GM12878 (cell line): ENCODE results near the gene RNMT. TPM values are rescaled to one million over a fixed set of nuclear protein-coding genes. Genes with fewer than 3 reads are reported as not detected.

Source experiments
- ATAC-seq: fragments of 200-7000 bp; cut with Tn5 transposase; 3 replicates; pipeline ENCODE4 v1.9.1; 2020; ENCODE audit warnings: mild to moderate bottlenecking, moderate library complexity
- BruUV-seq: library from RNA; stranded (reverse); fragments of 400-500 nt; replicated peaks from 2 replicates; lab custom pipeline; 2021; lab: Mats Ljungman, UMichigan
- CTCF ChIA-PET: fragments of 300-600 bp; sonication (Branson Sonifier 250); formaldehyde crosslinking; extraction: SDS; loops from one replicate; lab custom pipeline; 2021; ENCODE audit warnings: inconsistent platforms; lab: Yijun Ruan, JAX
- POLR2A ChIA-PET: fragments of 350-600 bp; formaldehyde crosslinking; extraction: SDS; loops from one replicate; lab custom pipeline; 2021; ENCODE audit warnings: inconsistent platforms; lab: Charles Lee
- RAD21 ChIA-PET: fragments of 300-600 bp; sonication (Branson Sonifier 250); formaldehyde crosslinking; loops from one replicate; lab custom pipeline; 2023; ENCODE audit warnings: antibody characterized with exemption; ENCODE audit not compliant: unreplicated experiment; lab: Charles Lee
- SMC1A ChIA-PET: fragments of 300-600 bp; sonication (Branson Sonifier 250); formaldehyde crosslinking; loops from one replicate; lab custom pipeline; 2023; ENCODE audit not compliant: unreplicated experiment, uncharacterized antibody; lab: Charles Lee
- DNase-seq: peaks from one replicate; pipeline ENCODE4 v3.0.0-alpha.2; 2011; ENCODE audit warnings: low read depth, low spot score
- FAIRE-seq: peaks from 3 replicates; lab custom pipeline; 2011; peaks lifted over from hg19 to GRCh38; lab: Jason Lieb, UNC
- H2AFZ ChIP-seq: 2 replicates; pipeline ENCODE4 v1.6.0; 2011; ENCODE audit warnings: low read depth, low read length, control low read depth; ENCODE audit not compliant: control insufficient read depth
- H3K27ac ChIP-seq: 2 replicates; pipeline ENCODE4 v1.5.1; 2011; ENCODE audit warnings: control low read depth; ENCODE audit not compliant: control insufficient read depth, insufficient read depth
- H3K27me3 ChIP-seq, 2 experiments: replicated peaks in 1 of 2; 2 replicates each; pipeline versions ENCODE4 v1.6.0 to v1.6.1; 2011; ENCODE audit warnings: low read length in 1 of 2; ENCODE audit not compliant: control insufficient read depth in 2 of 2, insufficient read depth in 2 of 2
- H3K36me3 ChIP-seq, 2 experiments: 2 replicates each; pipeline ENCODE4 v1.5.1; 2011; ENCODE audit warnings: low read length in 1 of 2; ENCODE audit not compliant: control insufficient read depth in 2 of 2, insufficient read depth in 2 of 2
- H3K4me1 ChIP-seq: 2 replicates; pipeline ENCODE4 v1.6.1; 2011; ENCODE audit warnings: mild to moderate bottlenecking, low read length, moderate library complexity, mixed read lengths; ENCODE audit not compliant: control insufficient read depth, insufficient read depth
- H3K4me2 ChIP-seq: 2 replicates; pipeline ENCODE4 v1.6.0; 2011; ENCODE audit warnings: control low read depth; ENCODE audit not compliant: control insufficient read depth, insufficient read depth
- H3K4me3 ChIP-seq: fragments of 200-600 bp; sonication (generic); 2 replicates; pipeline ENCODE4 v1.5.1; 2016
- H3K79me2 ChIP-seq: 2 replicates; pipeline ENCODE4 v1.6.0; 2011; ENCODE audit warnings: low read length; ENCODE audit not compliant: control insufficient read depth, insufficient read depth
- H3K9ac ChIP-seq: 2 replicates; pipeline ENCODE4 v1.8.0; 2011; ENCODE audit warnings: low read length, control low read depth, mixed read lengths; ENCODE audit not compliant: control insufficient read depth, insufficient read depth
- H3K9me3 ChIP-seq: replicated peaks from 3 replicates; pipeline ENCODE4 v1.5.1; 2011; ENCODE audit warnings: mild to moderate bottlenecking, low read length; ENCODE audit not compliant: control insufficient read depth, insufficient read depth
- H4K20me1 ChIP-seq: 2 replicates; pipeline ENCODE4 v1.6.0; 2011; ENCODE audit not compliant: control insufficient read depth, insufficient read depth
- ESRRA ChIP-seq: IDR thresholded peaks from 2 replicates; pipeline ENCODE4 v1.6.1; 2012; ENCODE audit warnings: mild to moderate bottlenecking, low read length, improper control_type of control experiment
- LARP7 ChIP-seq: fragments of 450-650 bp; IDR thresholded peaks from 2 replicates; pipeline ENCODE4 v1.6.1; 2017; ENCODE audit warnings: mild to moderate bottlenecking
- MXI1 ChIP-seq: fragments of 150-350 bp; IDR thresholded peaks from 2 replicates; pipeline ENCODE4 v1.6.1; 2011; ENCODE audit warnings: low read depth, mild to moderate bottlenecking, inconsistent platforms, low read length, improper control_type of control experiment
- NFIC ChIP-seq: IDR thresholded peaks from 2 replicates; pipeline ENCODE4 v1.6.1; 2012; ENCODE audit warnings: low read depth, mild to moderate bottlenecking, inconsistent platforms, low read length, moderate library complexity
- NR2F1 ChIP-seq: fragments of 450-650 bp; conservative IDR thresholded peaks from 2 replicates; pipeline ENCODE4 v1.6.1; 2017; ENCODE audit warnings: mild to moderate bottlenecking
- RBBP5 ChIP-seq: fragments of 200-600 bp; sonication (generic); conservative IDR thresholded peaks from 2 replicates; pipeline ENCODE4 v1.6.1; 2016
- SRF ChIP-seq, 2 experiments: IDR thresholded peaks; 2 replicates each; pipeline ENCODE4 v1.6.1; 2011; ENCODE audit warnings: low read depth in 2 of 2, low read length in 2 of 2, mild to moderate bottlenecking in 1 of 2, moderate library complexity in 1 of 2
- SUZ12 ChIP-seq: fragments of 200-600 bp; sonication (generic); IDR thresholded peaks from one replicate; pipeline ENCODE4 v1.6.1; 2018; ENCODE audit warnings: antibody characterized with exemption, mild to moderate bottlenecking; ENCODE audit not compliant: unreplicated experiment
- WGBS: methylation state at CpG from one replicate; pipeline ENCODE4 v1.1.6; 2016; ENCODE audit warnings: low lambda C conversion rate; ENCODE audit not compliant: insufficient replicate concordance, insufficient coverage; ENCODE audit errors: missing lambda C conversion rate; 5-methylcytosine and 5-hydroxymethylcytosine counted together
- in situ Hi-C: fragments of 300-500 bp; cut with MboI; formaldehyde crosslinking; loops from 9 replicates; pipeline ENCODE4 v1.14.3; 2018; ENCODE audit warnings: mixed read lengths
- intact Hi-C: fragments of 100-400 bp; cut with micrococcal nuclease; formaldehyde crosslinking; loops from one replicate; pipeline ENCODE4 v1.14.2; 2022; ENCODE audit not compliant: unreplicated experiment
- polyA plus RNA-seq, 11 experiments: library from polyadenylated mRNA; depleted of rRNA in 4 of 11; unstranded in 6 of 11; stranded (reverse) in 5 of 11; fragments of >200 nt; fragmentation: Nextera tagmentation in 4 of 11; fragmentation: Illumina TruSeq in 1 of 11; extraction: Ambion mirVana in 4 of 11; extraction: Trizol in 1 of 11; gene quantifications; 1 replicate in 1 of 11; 2 replicates in 10 of 11; pipeline versions ENCODE4 v1.2.1 to v1.2.3, GENCODE V29; 2011 to 2016; ENCODE audit warnings: inconsistent platforms in 2 of 11, missing spikeins in 2 of 11, low read depth in 1 of 11
- total RNA-seq, 4 experiments: library from RNA; depleted of rRNA in 3 of 4; stranded (reverse); fragments of >200 nt in 3 of 4; fragmentation: Illumina TruSeq in 1 of 4; extraction: Trizol in 1 of 4; gene quantifications; 2 replicates each; pipeline versions ENCODE4 v1.2.1 to v1.2.3, GENCODE V29; 2013 to 2021
- TF ChIP-seq, protein P1 (sequence below), 3 experiments: IDR thresholded peaks in 2 of 3; conservative IDR thresholded peaks in 1 of 3; 2 replicates each; pipeline ENCODE4 v1.5.1; 2011; ENCODE audit warnings: low read depth in 3 of 3, low read length in 3 of 3, mild to moderate bottlenecking in 3 of 3, control low read depth in 2 of 3, moderate library complexity in 2 of 3, inconsistent platforms in 1 of 3, mixed read lengths in 1 of 3; ENCODE audit not compliant: control insufficient read depth in 2 of 3, insufficient read depth in 1 of 3; ENCODE audit errors: extremely low read depth in 1 of 3
- TF ChIP-seq, protein P2 (sequence below): IDR thresholded peaks from 2 replicates; pipeline ENCODE4 v1.6.1; 2012; ENCODE audit warnings: low read length, inconsistent platforms
- TF ChIP-seq, protein P3 (sequence below): fragments of 450-650 bp; formaldehyde crosslinking; IDR thresholded peaks from 2 replicates; pipeline ENCODE4 v1.5.0; 2022; ENCODE audit warnings: mild to moderate bottlenecking, missing genetic modification characterization

RNMT gene
- total and polyA plus RNA-seq, 10 of the 15 experiments (the other 5 are each of a cell fraction or from before 2014, with no cell fraction given) = 18.1 to 63.2 (median 38.8) TPM

DNA sequence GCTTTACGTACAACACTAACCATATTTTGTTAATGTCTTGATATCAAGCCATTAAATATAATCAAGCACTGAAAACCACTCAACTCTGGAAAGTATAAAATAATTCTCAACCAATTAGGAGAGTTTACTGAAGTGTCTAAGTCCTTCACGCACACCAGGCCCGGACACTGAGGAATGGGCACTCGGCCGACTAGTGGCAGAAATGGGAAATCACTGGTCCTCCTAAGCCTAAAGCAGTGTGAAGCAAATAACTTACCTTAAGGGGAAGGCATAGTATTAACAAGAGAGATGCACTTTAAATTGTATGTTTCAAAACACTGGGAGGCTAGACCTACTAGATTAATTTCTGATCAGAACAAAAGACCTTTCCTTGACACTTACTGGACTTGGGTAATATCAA lies 45.9 kb upstream of the RNMT start:
- H3K9ac ChIP-seq = no peak overlapping the region
- TF ChIP-seq, protein P1, sequence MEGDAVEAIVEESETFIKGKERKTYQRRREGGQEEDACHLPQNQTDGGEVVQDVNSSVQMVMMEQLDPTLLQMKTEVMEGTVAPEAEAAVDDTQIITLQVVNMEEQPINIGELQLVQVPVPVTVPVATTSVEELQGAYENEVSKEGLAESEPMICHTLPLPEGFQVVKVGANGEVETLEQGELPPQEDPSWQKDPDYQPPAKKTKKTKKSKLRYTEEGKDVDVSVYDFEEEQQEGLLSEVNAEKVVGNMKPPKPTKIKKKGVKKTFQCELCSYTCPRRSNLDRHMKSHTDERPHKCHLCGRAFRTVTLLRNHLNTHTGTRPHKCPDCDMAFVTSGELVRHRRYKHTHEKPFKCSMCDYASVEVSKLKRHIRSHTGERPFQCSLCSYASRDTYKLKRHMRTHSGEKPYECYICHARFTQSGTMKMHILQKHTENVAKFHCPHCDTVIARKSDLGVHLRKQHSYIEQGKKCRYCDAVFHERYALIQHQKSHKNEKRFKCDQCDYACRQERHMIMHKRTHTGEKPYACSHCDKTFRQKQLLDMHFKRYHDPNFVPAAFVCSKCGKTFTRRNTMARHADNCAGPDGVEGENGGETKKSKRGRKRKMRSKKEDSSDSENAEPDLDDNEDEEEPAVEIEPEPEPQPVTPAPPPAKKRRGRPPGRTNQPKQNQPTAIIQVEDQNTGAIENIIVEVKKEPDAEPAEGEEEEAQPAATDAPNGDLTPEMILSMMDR (IDR thresholded peaks at IDR 0.05 in 2 of 3, conservative IDR thresholded peaks at IDR 0.05 in 1 of 3; ENCODE audit: control insufficient read depth in 2 of 3, extremely low read depth in 1 of 3, insufficient read depth in 1 of 3, low read depth in 3 of 3, low read length in 3 of 3) = peak in 2 of 3 experiments; percentile 13 to 21; a peak in 1 of 6 replicates
- no peak for TF ChIP-seq NR2F1
- no peak for TF ChIP-seq SRF (IDR thresholded peaks at IDR 0.05; ENCODE audit: low read depth in 2 of 2, low read length in 2 of 2)
- H3K27me3 ChIP-seq = no peaks in the 10 kb centered on the region
- peaks cover 9% of the 10 kb centered on the region for H3K79me2 ChIP-seq
- peaks cover 13% of the 10 kb centered on the region for H3K4me1 ChIP-seq
- no peaks in the 10 kb centered on the region for H3K9me3 ChIP-seq
- intact Hi-C loops (no loop called here), in situ Hi-C loops (no loop called here)
- SMC1A ChIA-PET = no interaction called here
- DNase-seq (no peak), ATAC-seq (peak; percentile 38; the same call in 1 of the 3 replicates), FAIRE-seq (no peak)
- no peak overlapping the region for H3K4me3 ChIP-seq
- BruUV-seq = no TSS peak
- H2AFZ ChIP-seq = no peak overlapping the region
- CTCF ChIA-PET = no interaction called here
- no peak overlapping the region for H3K4me2 ChIP-seq
- RAD21 ChIA-PET = no interaction called here
- no peaks in the 10 kb centered on the region for H4K20me1 ChIP-seq
- H3K27ac ChIP-seq = no peak overlapping the region
- POLR2A ChIA-PET = interaction anchor here (1.3 kb wide), 1 partner anchor 44 kb away, joined by 3 read pairs; no protein-coding TSS in a partner anchor
- H3K36me3 ChIP-seq = peaks cover 0 to 5% of the 10 kb centered on the region in 2 experiments; a peak in 1 of 4 replicates
- WGBS = 95% methylated on average over 5 of the region's 5 CpGs

DNA sequence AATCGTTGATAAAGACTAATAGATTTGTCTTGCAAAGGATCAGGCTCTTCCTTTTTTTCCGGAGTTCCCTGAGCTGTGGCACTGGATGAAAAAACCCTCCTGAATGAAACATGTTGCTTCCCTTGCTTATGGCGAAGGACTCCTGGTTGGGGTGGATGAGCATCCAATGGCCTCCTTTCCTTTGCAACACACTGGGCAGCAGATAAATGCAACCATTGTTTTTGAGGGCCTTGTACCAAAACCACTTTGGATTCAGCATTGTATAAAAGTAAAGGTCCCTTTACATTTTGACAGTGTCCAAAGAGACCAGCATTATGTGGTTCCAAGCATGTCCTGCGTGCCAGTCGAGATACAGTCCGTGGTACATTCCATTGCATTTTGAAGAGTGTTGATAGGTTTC lies 44.8 kb upstream of the RNMT start:
- intact Hi-C loops = no loop called here
- no peaks in the 10 kb centered on the region for H4K20me1 ChIP-seq
- POLR2A ChIA-PET = no interaction called here
- TF ChIP-seq NFIC (no peak), RBBP5 (no peak), LARP7 (no peak), ESRRA (no peak), MXI1 (no peak), SUZ12 (no peak)
- TF ChIP-seq, protein P2, sequence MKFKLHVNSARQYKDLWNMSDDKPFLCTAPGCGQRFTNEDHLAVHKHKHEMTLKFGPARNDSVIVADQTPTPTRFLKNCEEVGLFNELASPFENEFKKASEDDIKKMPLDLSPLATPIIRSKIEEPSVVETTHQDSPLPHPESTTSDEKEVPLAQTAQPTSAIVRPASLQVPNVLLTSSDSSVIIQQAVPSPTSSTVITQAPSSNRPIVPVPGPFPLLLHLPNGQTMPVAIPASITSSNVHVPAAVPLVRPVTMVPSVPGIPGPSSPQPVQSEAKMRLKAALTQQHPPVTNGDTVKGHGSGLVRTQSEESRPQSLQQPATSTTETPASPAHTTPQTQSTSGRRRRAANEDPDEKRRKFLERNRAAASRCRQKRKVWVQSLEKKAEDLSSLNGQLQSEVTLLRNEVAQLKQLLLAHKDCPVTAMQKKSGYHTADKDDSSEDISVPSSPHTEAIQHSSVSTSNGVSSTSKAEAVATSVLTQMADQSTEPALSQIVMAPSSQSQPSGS = no peak
- TF ChIP-seq, protein P3, sequence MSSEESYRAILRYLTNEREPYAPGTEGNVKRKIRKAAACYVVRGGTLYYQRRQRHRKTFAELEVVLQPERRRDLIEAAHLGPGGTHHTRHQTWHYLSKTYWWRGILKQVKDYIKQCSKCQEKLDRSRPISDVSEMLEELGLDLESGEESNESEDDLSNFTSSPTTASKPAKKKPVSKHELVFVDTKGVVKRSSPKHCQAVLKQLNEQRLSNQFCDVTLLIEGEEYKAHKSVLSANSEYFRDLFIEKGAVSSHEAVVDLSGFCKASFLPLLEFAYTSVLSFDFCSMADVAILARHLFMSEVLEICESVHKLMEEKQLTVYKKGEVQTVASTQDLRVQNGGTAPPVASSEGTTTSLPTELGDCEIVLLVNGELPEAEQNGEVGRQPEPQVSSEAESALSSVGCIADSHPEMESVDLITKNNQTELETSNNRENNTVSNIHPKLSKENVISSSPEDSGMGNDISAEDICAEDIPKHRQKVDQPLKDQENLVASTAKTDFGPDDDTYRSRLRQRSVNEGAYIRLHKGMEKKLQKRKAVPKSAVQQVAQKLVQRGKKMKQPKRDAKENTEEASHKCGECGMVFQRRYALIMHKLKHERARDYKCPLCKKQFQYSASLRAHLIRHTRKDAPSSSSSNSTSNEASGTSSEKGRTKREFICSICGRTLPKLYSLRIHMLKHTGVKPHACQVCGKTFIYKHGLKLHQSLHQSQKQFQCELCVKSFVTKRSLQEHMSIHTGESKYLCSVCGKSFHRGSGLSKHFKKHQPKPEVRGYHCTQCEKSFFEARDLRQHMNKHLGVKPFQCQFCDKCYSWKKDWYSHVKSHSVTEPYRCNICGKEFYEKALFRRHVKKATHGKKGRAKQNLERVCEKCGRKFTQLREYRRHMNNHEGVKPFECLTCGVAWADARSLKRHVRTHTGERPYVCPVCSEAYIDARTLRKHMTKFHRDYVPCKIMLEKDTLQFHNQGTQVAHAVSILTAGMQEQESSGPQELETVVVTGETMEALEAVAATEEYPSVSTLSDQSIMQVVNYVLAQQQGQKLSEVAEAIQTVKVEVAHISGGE (CRISPR knock-in tag) = no peak

More for the DNA sequence above, 44.8 kb upstream of the RNMT start:
- BruUV-seq = no TSS peak
- FAIRE-seq (no peak), ATAC-seq (no peak), DNase-seq (no peak)
- in situ Hi-C loops = no loop called here
- CTCF ChIA-PET = no interaction called here
- no peaks in the 10 kb centered on the region for H3K27me3 ChIP-seq
- no peaks in the 10 kb centered on the region for H3K9me3 ChIP-seq
- H3K79me2 ChIP-seq = peaks cover 7% of the 10 kb centered on the region
- H3K36me3 ChIP-seq = peaks cover 0 to 5% of the 10 kb centered on the region in 2 experiments; a peak in 1 of 4 replicates
- peaks cover 13% of the 10 kb centered on the region for H3K4me1 ChIP-seq
- no peak overlapping the region for H3K27ac ChIP-seq
- SMC1A ChIA-PET = interaction anchor here (0.6 to 1.3 kb wide), 2 partner anchors 15 to 149 kb away, joined by 3 read pairs; no protein-coding TSS in a partner anchor
- RAD21 ChIA-PET = interaction anchor here (0.5 to 0.8 kb wide), 2 partner anchors 65 to 123 kb away, joined by 3 read pairs; no protein-coding TSS in a partner anchor
- 93% methylated on average over 6 of the region's 6 CpGs for WGBS
- H3K4me3 ChIP-seq = no peak overlapping the region
- no peak overlapping the region for H2AFZ ChIP-seq
- H3K9ac ChIP-seq = no peak overlapping the region
- H3K4me2 ChIP-seq = no peak overlapping the region
